ENCODE data around the gene APBB2. TPM values are rescaled to one million over a fixed set of nuclear protein-coding genes. Genes with fewer than 3 reads are reported as not detected.

Gene APBB2
- total and polyA plus RNA-seq, 4 donors, result 4.8 to 31.5 (median 11.2) TPM

DNA sequence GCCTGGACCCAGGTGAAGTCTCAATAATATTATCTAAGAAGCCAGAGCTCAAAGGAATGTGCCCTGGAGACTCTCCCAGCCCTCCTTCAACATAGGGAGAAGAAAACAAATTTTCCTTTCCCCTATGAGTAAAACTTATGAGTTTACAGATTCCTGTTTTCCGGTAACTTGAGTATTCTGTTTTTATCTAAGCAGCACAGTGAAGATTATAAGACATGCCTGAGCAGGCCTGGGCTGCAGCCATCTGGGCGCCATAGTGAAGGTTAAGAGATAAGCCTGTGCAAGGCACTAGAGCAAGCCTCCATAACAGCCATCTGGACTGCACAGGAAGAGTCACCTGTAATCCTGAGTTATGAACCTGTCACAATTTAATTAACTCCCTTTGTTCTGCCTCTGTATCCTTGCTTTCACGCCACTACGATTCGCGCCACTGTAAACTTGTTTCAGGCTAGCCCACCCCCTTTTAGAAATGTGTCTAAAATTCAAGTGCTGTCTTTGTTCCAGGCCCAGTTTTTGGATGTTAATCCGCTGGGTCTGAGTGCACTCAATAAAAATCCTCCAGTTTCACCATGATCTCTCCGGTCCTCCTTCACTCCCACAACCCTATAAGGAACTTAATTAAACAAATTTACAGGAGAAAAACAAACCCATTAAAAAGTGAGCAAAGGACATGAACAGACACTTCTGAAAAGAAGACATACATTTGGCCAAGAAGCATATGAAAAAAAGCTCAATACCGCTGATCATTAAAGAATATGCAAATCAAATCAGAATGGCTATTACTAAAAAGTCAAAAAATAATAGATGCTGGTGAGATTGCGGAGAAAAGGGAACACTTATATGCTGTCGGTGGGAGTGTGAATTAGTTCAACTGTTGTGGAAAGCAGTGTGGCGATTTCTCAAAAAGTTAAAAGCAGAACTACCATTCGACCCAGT lies 189.5 kb downstream of the APBB2 start:
- no peak overlapping the region for H3K9ac ChIP-seq (ENCODE audit: low read depth in 1 of 2, low read length in 2 of 2)
- H3K4me1 ChIP-seq (ENCODE audit: control insufficient read depth in 4 of 4, insufficient read depth in 4 of 4, low read length in 3 of 4), result no peaks in the 10 kb centered on the region
- H3K27ac ChIP-seq (ENCODE audit: low read depth in 1 of 2, low read length in 2 of 2), result no peak overlapping the region
- H3K36me3 ChIP-seq (ENCODE audit: control insufficient read depth in 4 of 4, insufficient read depth in 3 of 4, low read depth in 1 of 4, low read length in 3 of 4), result peaks cover 0 to 2% (median 0%) of the 10 kb centered on the region in 4 donors
- H3K9me3 ChIP-seq (ENCODE audit: control insufficient read depth in 4 of 4, low read length in 3 of 4), result peaks cover 0 to 13% (median 7%) of the 10 kb centered on the region in 4 donors
- no peaks in the 10 kb centered on the region for H3K27me3 ChIP-seq (ENCODE audit: control insufficient read depth in 4 of 4, insufficient read depth in 4 of 4, low read length in 3 of 4)
- 93% methylated on average over 13 of the region's 13 CpGs for WGBS
- no peak for DNase-seq (ENCODE audit: low spot score)
- TF ChIP-seq EGR1 (IDR thresholded peaks at IDR 0.05; ENCODE audit: low read depth in 2 of 2) (no peak), JUND (IDR thresholded peaks at IDR 0.05) (no peak), TAF1 (conservative IDR thresholded peaks at IDR 0.05) (no peak), ATF3 (IDR thresholded peaks at IDR 0.05) (no peak), ZBTB33 (IDR thresholded peaks at IDR 0.05) (no peak), RAD21 (IDR thresholded peaks at IDR 0.05) (no peak), CTCF (IDR thresholded peaks at IDR 0.05; ENCODE audit: low read depth, low read length, missing input control) (no peak)
- no peak overlapping the region for H3K4me3 ChIP-seq (ENCODE audit: low read depth in 1 of 3, low read length in 3 of 3)

- Histone ChIP-seq H3K4me1 (ENCODE audit: control insufficient read depth in 4 of 4, insufficient read depth in 4 of 4, low read length in 3 of 4) (no peaks in the 10 kb centered on the region), H3K27ac (ENCODE audit: low read depth in 1 of 2, low read length in 2 of 2) (no peak overlapping the region), H3K9me3 (ENCODE audit: control insufficient read depth in 4 of 4, low read length in 3 of 4) (peaks cover 0 to 13% (median 7%) of the 10 kb centered on the region in 4 donors), H3K36me3 (ENCODE audit: control insufficient read depth in 4 of 4, insufficient read depth in 3 of 4, low read depth in 1 of 4, low read length in 3 of 4) (no peaks in the 10 kb centered on the region), H3K27me3 (ENCODE audit: control insufficient read depth in 4 of 4, insufficient read depth in 4 of 4, low read length in 3 of 4) (no peaks in the 10 kb centered on the region), H3K9ac (ENCODE audit: low read depth in 1 of 2, low read length in 2 of 2) (no peak overlapping the region), H3K4me3 (ENCODE audit: low read depth in 1 of 3, low read length in 3 of 3) (no peak overlapping the region)
- WGBS, result 91% methylated on average over 3 of the region's 3 CpGs
- DNase-seq (ENCODE audit: low spot score), result no peak
- TF ChIP-seq HNF4A (conservative IDR thresholded peaks at IDR 0.05), result no peak
- no peak for TF ChIP-seq SP1 (IDR thresholded peaks at IDR 0.05)
- no peak for TF ChIP-seq NR2F2 (IDR thresholded peaks at IDR 0.05)
- TF ChIP-seq RAD21 (IDR thresholded peaks at IDR 0.05), result no peak
- TF ChIP-seq ZBTB33 (IDR thresholded peaks at IDR 0.05), result no peak
- no peak for TF ChIP-seq JUND (IDR thresholded peaks at IDR 0.05)
- TF ChIP-seq TAF1 (conservative IDR thresholded peaks at IDR 0.05), result no peak
- TF ChIP-seq YY1 (IDR thresholded peaks at IDR 0.05), result no peak
- no peak for TF ChIP-seq FOXA2 (IDR thresholded peaks at IDR 0.05)
- TF ChIP-seq FOXA1 (IDR thresholded peaks at IDR 0.05), result no peak
- TF ChIP-seq EGR1 (IDR thresholded peaks at IDR 0.05; ENCODE audit: low read depth in 2 of 2), result no peak
- TF ChIP-seq CTCF (IDR thresholded peaks at IDR 0.05; ENCODE audit: low read depth, low read length, missing input control), result no peak
- TF ChIP-seq RXRA (IDR thresholded peaks at IDR 0.05), result no peak
- TF ChIP-seq REST (IDR thresholded peaks at IDR 0.05), result no peak
- TF ChIP-seq GABPA (IDR thresholded peaks at IDR 0.05 in 1 of 2, conservative IDR thresholded peaks at IDR 0.05 in 1 of 2), result no peak
- no peak for TF ChIP-seq ATF3 (IDR thresholded peaks at IDR 0.05)
- no peak for TF ChIP-seq MAX (IDR thresholded peaks at IDR 0.05)
These were observed 192.2 kb downstream of the APBB2 start for GRCh38 chr4:41022116-41022515.

Measured in liver (tissue), 9 donors.